Activated CD4-positive, CD25-positive, alpha-beta regulatory T cell (primary cell): ENCODE measurements around the gene RALGAPA1.
"Not testable (repeated sequence)": the region's sequence is repeated elsewhere in the genome, so short reads cannot be mapped to it uniquely, and the experiment has no call there.

Source experiments
- DNase-seq, 4 experiments: peaks; one replicate each; lab custom pipeline; 2025; lab: John Stamatoyannopoulos, UW

Gene RALGAPA1

GRCh38 chr14:35626947-35627346 is 182.1 kb downstream of the RALGAPA1 start:
- DNase-seq: not testable (repeated sequence)

GRCh38 chr14:35621996-35622395 is 187.1 kb downstream of the RALGAPA1 start:
- DNase-seq: not testable (repeated sequence)

DNA sequence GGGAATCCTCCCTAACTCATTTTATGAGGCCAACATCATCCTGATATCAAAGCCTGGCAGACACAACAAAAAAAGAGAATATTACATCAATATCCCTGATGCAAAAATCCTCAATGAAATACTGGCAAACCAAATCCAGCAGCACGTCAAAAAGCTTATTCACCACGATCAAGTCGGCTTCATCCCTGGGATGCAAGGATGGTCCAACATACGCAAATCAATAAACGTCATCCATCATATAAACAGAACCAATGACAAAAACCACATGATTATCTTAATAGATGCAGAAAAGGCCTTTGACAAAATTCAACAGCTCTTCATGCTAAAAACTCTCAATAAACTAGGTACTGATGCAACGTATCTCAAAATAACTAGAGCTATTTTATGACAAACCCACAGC is 189.1 kb downstream of the RALGAPA1 start:
- DNase-seq: not testable (repeated sequence)

- not testable (repeated sequence) for DNase-seq
Observed at GRCh38 chr14:35619461-35619860, 189.6 kb downstream of the RALGAPA1 start.

GRCh38 chr14:35617500-35617899 is 191.6 kb downstream of the RALGAPA1 start:
- DNase-seq: no peak

- no peak for DNase-seq
Observed at GRCh38 chr14:35607380-35607779, 201.7 kb downstream of the RALGAPA1 start.

- DNase-seq: no peak
Observed at GRCh38 chr14:35600253-35600652, 208.8 kb downstream of the RALGAPA1 start.

GRCh38 chr14:35594616-35595015 is 214.5 kb downstream of the RALGAPA1 start:
- no peak for DNase-seq

GRCh38 chr14:35587373-35587772 is 221.7 kb downstream of the RALGAPA1 start:
- DNase-seq: not testable (repeated sequence)

DNA sequence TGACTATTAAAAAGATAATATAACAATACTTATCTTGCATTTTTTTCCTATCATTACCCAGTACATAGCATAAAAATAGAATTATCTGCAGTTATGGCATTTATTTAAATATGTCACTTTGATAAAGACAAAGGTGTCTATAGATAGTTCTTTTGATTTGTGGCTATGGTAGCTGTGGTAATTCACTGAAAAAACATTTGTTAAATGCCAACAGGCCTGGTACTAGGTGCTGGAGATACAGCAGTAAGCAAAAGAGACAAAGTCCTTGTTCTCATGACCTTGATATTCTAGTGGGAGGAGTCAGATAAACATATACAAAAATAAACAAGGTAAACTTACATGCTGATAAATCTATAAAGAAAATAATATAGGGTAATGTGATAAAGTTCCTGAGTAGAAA is 230.5 kb downstream of the RALGAPA1 start:
- DNase-seq: no peak

- no peak for DNase-seq
Observed at GRCh38 chr14:35578135-35578534, 231.0 kb downstream of the RALGAPA1 start.

GRCh38 chr14:35576856-35577255 is 232.2 kb downstream of the RALGAPA1 start:
- DNase-seq: no peak

GRCh38 chr14:35576260-35576659 is 232.8 kb downstream of the RALGAPA1 start:
- no peak for DNase-seq

- no peak for DNase-seq
Observed at GRCh38 chr14:35573911-35574310, 235.2 kb downstream of the RALGAPA1 start.

- no peak for DNase-seq
Observed at GRCh38 chr14:35571598-35571997, 237.5 kb downstream of the RALGAPA1 start.

DNA sequence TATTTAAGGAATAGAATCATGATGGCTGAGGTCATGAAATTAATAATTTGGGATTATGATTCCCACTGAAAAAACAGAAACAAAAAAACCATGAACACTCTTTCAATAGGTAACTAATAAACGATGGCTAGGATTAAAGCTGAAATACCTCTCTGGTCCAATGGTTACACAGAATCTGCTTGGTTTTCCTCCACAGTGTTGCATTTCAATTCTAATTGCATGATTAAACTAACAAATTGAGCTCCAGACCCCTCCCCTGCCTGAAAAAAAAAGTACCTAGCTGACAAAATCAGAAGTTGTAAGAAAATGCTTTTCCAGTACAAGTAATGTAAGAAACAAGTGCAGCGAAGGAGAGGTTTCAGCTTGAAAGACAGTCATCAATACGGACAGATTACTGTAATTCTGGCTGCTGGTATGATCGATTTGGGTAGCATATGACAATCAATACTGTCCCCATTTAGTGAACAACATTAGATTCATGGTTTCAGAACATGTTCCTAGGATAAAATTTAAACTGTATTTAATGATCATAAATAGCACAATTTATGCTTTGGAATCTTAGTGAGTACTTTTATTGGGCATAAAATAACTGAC is 243.1 kb downstream of the RALGAPA1 start:
- no peak for DNase-seq

- DNase-seq: no peak
Observed at GRCh38 chr14:35558680-35559079, 250.4 kb downstream of the RALGAPA1 start.

DNA sequence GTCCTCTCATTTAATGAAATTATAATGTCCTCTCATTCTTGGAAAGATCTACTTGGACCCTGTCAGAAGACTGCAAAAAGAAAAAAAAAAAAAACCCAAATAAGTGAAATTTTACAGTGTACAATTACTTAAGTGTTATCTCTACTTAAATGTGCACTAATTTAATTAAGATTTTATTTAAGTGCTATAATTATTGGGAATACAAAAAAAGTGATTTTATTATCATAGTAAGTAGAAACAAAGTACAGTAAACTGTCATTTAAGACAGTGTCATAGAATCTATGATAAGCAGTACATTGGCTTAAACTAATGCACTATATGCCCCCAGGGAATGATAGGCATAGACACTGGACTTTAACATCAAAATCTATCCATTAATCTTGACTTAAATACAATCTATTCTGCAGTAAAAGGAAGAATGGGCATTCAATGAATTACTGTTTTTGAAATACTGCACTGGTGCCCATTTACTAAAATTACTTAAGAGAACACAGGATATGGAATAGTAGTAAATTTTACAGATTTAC is 251.8 kb downstream of the RALGAPA1 start:
- DNase-seq: no peak

DNA sequence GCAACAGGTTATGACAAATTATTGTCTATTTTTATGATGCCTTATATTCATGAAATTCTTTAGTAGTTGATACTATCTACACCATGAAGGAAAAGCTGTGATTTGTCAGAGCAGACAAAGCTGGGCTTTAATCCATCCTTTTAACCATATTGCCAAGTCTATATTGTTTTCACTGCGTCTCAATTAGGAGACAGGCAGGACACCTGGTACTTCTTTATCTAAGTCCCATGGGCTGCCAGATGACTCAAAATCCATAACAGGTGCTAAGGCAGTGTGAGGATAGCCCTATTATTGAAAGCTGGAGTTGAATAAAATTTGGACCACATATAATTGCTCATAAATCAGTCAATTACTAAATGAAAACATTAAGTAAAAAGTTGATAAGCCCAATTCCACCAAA is 252.5 kb downstream of the RALGAPA1 start:
- DNase-seq: no peak

DNA sequence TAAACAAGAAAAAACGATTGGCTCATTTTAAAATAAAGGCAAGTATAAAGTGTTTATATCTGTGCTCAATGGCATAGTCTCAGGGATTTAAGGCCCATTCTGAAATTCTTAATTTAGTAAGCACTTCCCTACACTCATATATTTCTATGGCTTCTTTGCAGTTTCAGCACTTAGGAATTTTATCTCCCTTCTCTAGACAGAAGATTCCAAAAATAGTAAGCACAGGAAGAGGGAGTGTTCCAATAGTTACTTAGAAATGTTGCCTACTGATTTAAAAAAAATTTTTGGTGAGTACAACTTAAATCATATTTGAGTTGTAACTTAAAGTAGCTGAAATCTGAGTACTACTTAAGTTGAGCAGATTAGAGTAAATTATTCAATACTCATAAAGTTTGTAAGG is 255.3 kb downstream of the RALGAPA1 start:
- no peak for DNase-seq

DNA sequence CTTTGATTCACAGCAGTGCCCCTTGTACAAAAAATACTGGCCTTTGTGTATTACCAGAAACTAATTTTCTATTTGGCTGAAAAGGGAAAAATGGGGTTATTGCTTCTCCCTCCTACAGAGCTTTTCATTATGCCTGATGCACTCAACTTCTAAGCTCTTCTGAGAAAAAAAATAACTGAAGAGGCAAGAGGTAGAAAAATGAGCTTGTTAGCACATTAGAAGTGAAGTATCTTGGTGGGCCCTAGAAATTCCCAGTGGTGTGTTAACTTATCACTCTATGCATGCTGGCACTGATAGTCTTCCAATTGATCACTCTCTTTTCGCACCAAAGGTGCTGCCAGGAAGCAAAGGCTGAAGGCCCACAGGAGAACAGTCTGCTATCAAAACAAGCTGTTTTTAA is 258.0 kb downstream of the RALGAPA1 start:
- no peak for DNase-seq

DNA sequence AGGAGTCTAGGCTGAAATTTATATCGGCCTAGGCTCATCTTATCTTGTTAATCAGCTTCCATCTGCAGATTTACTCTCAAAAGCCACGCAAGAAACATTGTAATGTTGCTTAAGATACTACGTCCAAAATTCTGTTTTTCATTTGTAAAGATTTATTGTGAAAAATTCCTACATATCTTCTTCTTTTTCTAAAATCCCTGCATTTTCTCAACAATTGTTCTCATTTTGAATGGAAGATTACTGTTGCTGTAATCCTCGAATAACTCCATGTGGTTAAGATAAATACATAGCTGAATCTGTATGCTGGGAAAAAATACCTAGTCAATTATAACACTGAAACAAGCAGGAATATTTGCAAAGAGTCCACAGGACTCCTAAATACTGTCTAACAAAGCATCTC is 259.5 kb downstream of the RALGAPA1 start:
- no peak for DNase-seq

DNA sequence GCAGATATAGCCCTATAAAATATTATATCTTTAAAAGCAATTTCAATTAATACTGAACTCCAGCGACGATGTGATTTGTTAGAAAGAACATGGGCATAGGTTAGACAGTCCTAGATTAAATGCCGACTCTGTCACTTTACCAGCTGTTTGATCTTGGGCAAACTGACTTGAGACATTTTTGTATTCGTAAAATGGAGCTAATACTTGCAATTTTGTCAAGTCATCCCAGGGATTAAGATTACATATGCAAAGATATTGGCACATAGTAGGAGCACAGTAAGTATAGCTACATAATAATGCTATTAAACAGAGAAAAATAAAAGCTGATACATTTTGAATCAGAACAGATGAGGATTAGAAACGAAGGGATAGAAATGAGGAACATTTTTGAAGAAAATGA is 266.1 kb downstream of the RALGAPA1 start:
- no peak for DNase-seq

GRCh38 chr14:35539969-35540368 is 269.1 kb downstream of the RALGAPA1 start:
- DNase-seq: no peak
